Activated T-cell treated with anti-CD3 and anti-CD28 coated beads, Interleukin-2, amount 50 U/mL, for 4 hours (primary cell): ENCODE results near the gene FAM120A. TPM values are rescaled to one million over a fixed set of nuclear protein-coding genes. Genes with fewer than 3 reads are reported as not detected.
A peak's percentile ranks its signal among the peaks of the same experiment; 100 is the strongest.

Source experiments
- ATAC-seq, 2 donors: fragments of 200-7000 bp; cut with Tn5 transposase; one replicate each; pipeline ENCODE4 v1.10.0; 2021
- DNase-seq: peaks from one replicate; pipeline ENCODE4 v3.0.0-alpha.2; 2020
- H3K27me3 Mint-ChIP-seq: one replicate; pipeline ENCODE4 v1.8.0; 2021; ENCODE audit warnings: low read depth, mixed read lengths
- H3K36me3 Mint-ChIP-seq: one replicate; pipeline ENCODE4 v1.8.0; 2022; ENCODE audit warnings: mixed read lengths; ENCODE audit not compliant: insufficient read depth
- H3K4me1 Mint-ChIP-seq: one replicate; pipeline ENCODE4 v1.8.0; 2021; ENCODE audit warnings: low read depth, mixed read lengths
- H3K4me3 Mint-ChIP-seq: one replicate; pipeline ENCODE4 v1.8.0; 2021; ENCODE audit warnings: mild to moderate bottlenecking, moderate library complexity, mixed read lengths
- H3K9me3 Mint-ChIP-seq: one replicate; pipeline ENCODE4 v1.8.0; 2021; ENCODE audit warnings: mixed read lengths
- total RNA-seq, 3 donors: library from RNA; stranded (reverse); gene quantifications; one replicate each; pipeline ENCODE4 v1.2.1, GENCODE V29; 2021

The FAM120A gene
- total RNA-seq, 3 donors from 2014 or later = 116 to 124 (median 123) TPM

DNA sequence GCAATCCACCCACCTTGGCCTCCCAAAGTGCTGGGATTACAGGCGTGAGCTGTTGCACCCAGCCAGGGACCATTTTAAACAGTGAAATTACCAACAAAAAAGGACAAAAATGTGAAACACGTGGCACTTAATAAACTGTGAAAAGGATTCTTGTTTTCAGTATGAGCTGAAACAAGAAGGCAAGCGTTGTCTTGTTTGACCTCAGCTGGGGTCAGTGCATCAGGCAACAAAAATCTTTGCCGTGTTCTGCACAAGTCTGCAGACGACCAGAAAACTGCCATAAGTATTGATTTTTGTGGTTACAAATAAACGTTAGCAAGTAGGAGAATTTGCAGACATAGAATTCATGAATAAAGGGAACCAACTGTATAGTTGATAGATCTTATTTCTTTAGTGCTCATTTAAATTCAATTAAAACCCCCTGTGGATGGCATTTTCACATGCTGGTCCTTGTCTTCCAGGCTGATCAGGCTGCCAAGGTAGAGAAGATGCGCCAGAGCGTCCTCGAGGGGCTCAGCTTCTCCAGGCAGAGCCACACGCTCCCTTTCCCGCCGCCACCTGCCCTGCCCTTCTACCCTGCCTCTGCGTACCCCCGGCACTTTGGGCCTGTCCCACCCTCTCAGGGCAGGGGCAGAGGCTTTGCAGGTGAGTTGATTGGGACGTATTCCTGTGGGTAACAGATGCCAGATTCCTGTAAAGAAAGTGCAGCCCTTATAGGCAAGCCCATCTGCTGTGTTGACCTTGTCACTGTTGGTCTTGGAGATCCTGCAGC lies 106.1 kb downstream of the FAM120A start:
- H3K4me3 Mint-ChIP-seq = no peak overlapping the region
- H3K4me1 Mint-ChIP-seq = no peaks in the 10 kb centered on the region
- H3K36me3 Mint-ChIP-seq = peaks cover 48% of the 10 kb centered on the region
- ATAC-seq = no peak
- DNase-seq = no peak
- no peaks in the 10 kb centered on the region for H3K27me3 Mint-ChIP-seq
- H3K9me3 Mint-ChIP-seq = no peaks in the 10 kb centered on the region

DNA sequence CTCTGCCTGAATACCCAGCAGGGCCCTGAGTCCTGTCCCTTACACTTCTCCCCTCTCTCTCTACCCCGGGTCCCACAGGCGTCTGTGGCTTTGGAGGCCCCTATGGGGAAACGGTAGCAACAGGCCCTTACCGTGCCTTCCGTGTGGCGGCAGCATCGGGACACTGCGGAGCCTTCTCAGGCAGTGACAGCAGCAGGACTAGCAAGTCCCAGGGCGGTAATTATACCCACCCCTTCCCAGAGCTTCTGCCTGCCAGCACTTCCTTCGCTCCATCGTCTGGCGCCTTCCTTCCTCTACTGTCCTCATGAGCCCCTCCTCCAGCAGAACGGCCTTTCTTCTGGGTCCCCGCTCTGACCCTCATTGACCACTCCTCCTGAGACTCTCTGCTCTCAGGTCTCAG lies 107.0 kb downstream of the FAM120A start:
- Mint-ChIP-seq H3K36me3 (peaks cover 42% of the 10 kb centered on the region), H3K9me3 (no peaks in the 10 kb centered on the region), H3K4me3 (no peak overlapping the region), H3K4me1 (no peaks in the 10 kb centered on the region), H3K27me3 (no peaks in the 10 kb centered on the region)
- ATAC-seq (no peak), DNase-seq (no peak)

DNA sequence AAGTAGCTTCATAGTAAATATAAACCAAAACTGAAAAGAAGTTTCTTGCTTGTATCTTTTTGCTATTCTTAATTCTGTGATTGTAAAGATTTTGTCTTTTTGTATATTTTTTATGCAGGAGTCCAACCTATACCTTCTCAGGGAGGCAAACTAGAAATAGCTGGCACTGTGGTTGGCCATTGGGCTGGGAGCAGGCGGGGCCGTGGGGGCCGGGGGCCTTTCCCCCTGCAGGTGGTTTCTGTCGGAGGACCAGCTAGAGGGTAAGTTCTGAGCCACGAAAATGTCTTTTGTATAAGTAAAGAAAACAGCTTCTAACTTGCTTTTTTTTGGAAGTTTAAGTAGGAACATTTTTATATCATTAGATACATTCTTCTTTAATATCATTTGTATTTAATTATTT lies 109.5 kb downstream of the FAM120A start:
- DNase-seq = no peak
- Mint-ChIP-seq H3K36me3 (peaks cover 46% of the 10 kb centered on the region), H3K9me3 (no peaks in the 10 kb centered on the region), H3K4me1 (peaks cover 11% of the 10 kb centered on the region), H3K4me3 (no peak overlapping the region), H3K27me3 (no peaks in the 10 kb centered on the region)
- no peak for ATAC-seq

- ATAC-seq (no peak), DNase-seq (no peak)
- Mint-ChIP-seq H3K4me3 (no peak overlapping the region), H3K9me3 (no peaks in the 10 kb centered on the region), H3K4me1 (peaks cover 16% of the 10 kb centered on the region), H3K27me3 (no peaks in the 10 kb centered on the region), H3K36me3 (peaks cover 40% of the 10 kb centered on the region)
Observed at GRCh38 chr9:93562157-93562556, 110.7 kb downstream of the FAM120A start.

DNA sequence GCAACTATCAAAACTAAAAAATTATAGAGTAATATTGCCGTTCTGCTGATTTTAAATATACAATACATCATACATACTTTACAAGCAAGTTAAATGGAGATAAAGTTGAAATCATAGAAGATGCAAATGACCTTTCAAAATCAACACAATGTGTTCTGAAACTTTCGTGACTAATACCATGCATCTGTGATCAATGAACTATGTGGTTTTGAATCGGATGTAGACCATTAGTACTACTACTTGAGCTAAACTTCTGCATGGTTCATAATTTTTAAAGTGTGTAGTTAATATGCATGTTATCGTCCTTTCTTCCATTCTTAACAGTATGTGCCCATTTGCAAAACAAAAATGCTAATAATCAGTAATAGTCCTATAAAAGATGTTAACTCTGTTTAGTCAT lies 113.6 kb downstream of the FAM120A start:
- peaks cover 21% of the 10 kb centered on the region for H3K36me3 Mint-ChIP-seq
- H3K27me3 Mint-ChIP-seq = no peaks in the 10 kb centered on the region
- no peaks in the 10 kb centered on the region for H3K9me3 Mint-ChIP-seq
- ATAC-seq (no peak), DNase-seq (no peak)
- H3K4me1 Mint-ChIP-seq = peaks cover 22% of the 10 kb centered on the region
- H3K4me3 Mint-ChIP-seq = no peak overlapping the region

- Mint-ChIP-seq H3K4me1 (peaks cover 22% of the 10 kb centered on the region), H3K27me3 (no peaks in the 10 kb centered on the region), H3K4me3 (peak overlapping the region; percentile 86), H3K36me3 (peaks cover 24% of the 10 kb centered on the region), H3K9me3 (no peaks in the 10 kb centered on the region)
- ATAC-seq (peak; percentile 95 to 98), DNase-seq (peak; percentile 99)
Observed at GRCh38 chr9:93566408-93567270, 115.2 kb downstream of the FAM120A start.

GRCh38 chr9:93567271-93567959 lies 115.9 kb downstream of the FAM120A start:
- Mint-ChIP-seq H3K4me1 (peaks cover 23% of the 10 kb centered on the region), H3K9me3 (no peaks in the 10 kb centered on the region), H3K36me3 (peaks cover 17% of the 10 kb centered on the region), H3K27me3 (no peaks in the 10 kb centered on the region), H3K4me3 (peak overlapping the region; percentile 86)
- ATAC-seq = peak in 1 of 2 donors; percentile 2
- no peak for DNase-seq

GRCh38 chr9:93568169-93568568 lies 116.7 kb downstream of the FAM120A start:
- Mint-ChIP-seq H3K9me3 (no peaks in the 10 kb centered on the region), H3K4me3 (no peak overlapping the region), H3K4me1 (peaks cover 24% of the 10 kb centered on the region), H3K36me3 (peaks cover 15% of the 10 kb centered on the region), H3K27me3 (no peaks in the 10 kb centered on the region)
- ATAC-seq (no peak), DNase-seq (no peak)

GRCh38 chr9:93569621-93570174 lies 118.2 kb downstream of the FAM120A start:
- H3K4me1 Mint-ChIP-seq = peaks cover 29% of the 10 kb centered on the region
- peaks cover 8% of the 10 kb centered on the region for H3K36me3 Mint-ChIP-seq
- DNase-seq = no peak
- no peaks in the 10 kb centered on the region for H3K27me3 Mint-ChIP-seq
- no peaks in the 10 kb centered on the region for H3K9me3 Mint-ChIP-seq
- no peak for ATAC-seq
- no peak overlapping the region for H3K4me3 Mint-ChIP-seq

GRCh38 chr9:93572221-93572620 lies 120.7 kb downstream of the FAM120A start:
- DNase-seq (no peak), ATAC-seq (no peak)
- Mint-ChIP-seq H3K9me3 (no peaks in the 10 kb centered on the region), H3K4me1 (peaks cover 20% of the 10 kb centered on the region), H3K27me3 (no peaks in the 10 kb centered on the region), H3K36me3 (peaks cover 4% of the 10 kb centered on the region), H3K4me3 (no peak overlapping the region)

DNA sequence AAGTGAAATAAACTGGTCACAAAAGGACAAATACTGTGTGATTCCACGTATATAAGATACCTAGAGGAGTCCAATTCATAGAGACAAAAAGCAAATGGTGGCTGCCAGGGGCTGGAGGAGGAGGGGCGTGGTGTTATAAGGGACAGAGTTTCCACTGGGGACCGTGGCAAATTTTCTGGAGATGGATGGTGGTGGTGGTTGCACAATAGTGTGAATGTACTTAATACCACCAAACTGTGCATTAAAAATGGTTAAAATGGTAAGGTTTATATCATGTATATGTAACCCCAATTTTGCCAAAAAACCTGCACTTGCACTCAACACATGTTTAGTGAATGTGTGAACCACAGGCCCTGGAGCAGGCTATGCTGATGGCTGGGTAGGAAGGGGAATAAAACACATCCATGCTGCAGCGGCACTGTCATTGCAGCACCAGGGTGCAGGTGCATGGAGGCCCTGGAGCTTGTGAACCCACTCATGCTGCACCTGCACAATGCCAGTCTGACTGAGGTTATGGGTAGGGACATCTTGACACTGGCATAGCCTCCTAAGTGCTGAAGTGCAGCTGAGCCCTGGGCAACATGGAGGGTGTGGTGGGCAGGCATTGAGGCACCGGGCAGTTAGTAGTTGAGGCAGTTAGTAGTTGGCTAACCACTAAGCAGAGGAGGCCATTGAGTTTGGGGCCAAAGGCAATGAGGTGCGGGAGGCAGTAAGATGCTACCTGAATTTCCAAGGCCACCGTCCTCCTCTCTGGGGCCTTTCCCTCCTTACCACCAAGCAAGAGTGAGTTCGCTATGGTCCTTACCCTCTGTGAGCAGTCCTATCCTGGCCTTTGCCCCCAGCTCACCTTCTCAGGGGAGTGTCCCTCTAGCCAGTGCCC lies 121.4 kb downstream of the FAM120A start:
- no peak overlapping the region for H3K4me3 Mint-ChIP-seq
- peaks cover 19% of the 10 kb centered on the region for H3K4me1 Mint-ChIP-seq
- H3K36me3 Mint-ChIP-seq = peaks cover 4% of the 10 kb centered on the region
- H3K9me3 Mint-ChIP-seq = no peaks in the 10 kb centered on the region
- no peaks in the 10 kb centered on the region for H3K27me3 Mint-ChIP-seq
- no peak for DNase-seq
- no peak for ATAC-seq

DNA sequence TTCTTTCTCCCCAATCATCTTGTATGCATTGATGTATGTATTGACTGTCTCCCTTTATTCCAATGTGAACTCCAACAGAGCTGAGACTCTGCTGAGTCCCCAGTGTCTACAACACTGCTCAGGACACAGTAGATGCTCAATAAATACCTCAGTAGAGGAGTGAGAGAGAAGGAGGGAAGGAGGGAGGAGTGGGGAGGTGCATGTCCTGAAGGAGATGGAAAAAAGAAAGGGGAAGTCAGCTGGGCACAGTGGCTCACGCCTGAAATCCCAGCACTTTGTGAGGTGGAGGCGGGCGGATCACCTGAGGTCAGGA lies 122.0 kb downstream of the FAM120A start:
- Mint-ChIP-seq H3K4me3 (no peak overlapping the region), H3K27me3 (no peaks in the 10 kb centered on the region), H3K36me3 (peaks cover 4% of the 10 kb centered on the region), H3K4me1 (peaks cover 25% of the 10 kb centered on the region), H3K9me3 (no peaks in the 10 kb centered on the region)
- no peak for DNase-seq
- ATAC-seq = no peak

DNA sequence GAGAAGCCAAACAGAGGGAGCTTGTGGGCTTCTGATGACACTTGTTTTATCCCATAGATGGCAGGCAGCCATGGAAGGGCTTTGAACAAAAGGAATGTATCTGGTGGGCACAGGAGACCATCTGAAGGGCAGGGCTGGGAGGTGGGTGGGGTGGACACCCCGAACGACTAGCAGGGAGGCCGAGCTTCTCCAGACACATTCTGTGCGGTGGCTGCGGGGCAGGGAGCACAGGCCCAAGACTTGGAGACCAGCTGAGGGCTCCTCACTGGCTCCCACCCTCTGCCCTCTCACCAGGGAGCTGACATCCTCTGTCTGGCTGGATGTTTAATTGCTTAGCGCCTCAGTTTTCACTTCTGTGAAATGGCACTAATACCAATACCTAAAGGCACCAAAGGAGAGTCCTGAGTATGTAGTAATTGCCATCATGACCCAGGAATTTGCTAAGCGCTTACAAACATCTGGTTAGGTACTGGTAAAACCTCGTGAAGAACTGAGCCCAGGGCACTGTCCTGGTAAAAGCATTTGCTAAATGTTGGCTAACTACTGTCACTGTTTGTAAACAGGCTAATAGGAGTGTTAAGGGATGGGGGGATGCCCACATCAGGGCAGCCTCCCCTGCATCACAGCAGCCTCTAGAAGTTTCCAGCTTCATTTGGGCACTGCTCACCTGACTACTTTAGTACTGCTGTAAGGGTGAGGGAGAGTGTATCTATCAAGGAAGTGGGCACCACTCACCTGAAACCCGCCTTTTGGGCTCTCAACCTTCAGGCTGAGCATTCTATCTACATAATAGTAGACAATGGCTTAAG lies 122.8 kb downstream of the FAM120A start:
- Mint-ChIP-seq H3K9me3 (no peaks in the 10 kb centered on the region), H3K36me3 (peaks cover 4% of the 10 kb centered on the region), H3K4me1 (peaks cover 33% of the 10 kb centered on the region), H3K27me3 (no peaks in the 10 kb centered on the region), H3K4me3 (peak overlapping the region; percentile 86)
- ATAC-seq (no peak), DNase-seq (no peak)
